ENCODE measurements around the gene LHX1.

The LHX1 gene

GRCh38 chr17:36940313-36941264, 3.3 kb downstream of the LHX1 start (continued):
- TF ChIP-seq ZNF18 (tag by site-specific recombination; IDR thresholded peaks at IDR 0.05): no peak
- TF ChIP-seq ZBTB6 (tag by site-specific recombination; IDR thresholded peaks at IDR 0.05): no peak
- no peak for TF ChIP-seq ZFP3 (tag by site-specific recombination; IDR thresholded peaks at IDR 0.05; ENCODE audit: low read depth)
- no peak for TF ChIP-seq ZNF223 (tag by site-specific recombination; IDR thresholded peaks at IDR 0.05)
- no peak for TF ChIP-seq ZNF140 (tag by site-specific recombination; IDR thresholded peaks at IDR 0.05)
- TF ChIP-seq ZNF280C (tag by site-specific recombination; IDR thresholded peaks at IDR 0.05): no peak
- TF ChIP-seq GFI1B (tag by site-specific recombination; IDR thresholded peaks at IDR 0.05): no peak
- no peak for TF ChIP-seq ZNF366 (tag by site-specific recombination; conservative IDR thresholded peaks at IDR 0.05)

- peaks cover 0 to 34% of the 10 kb centered on the region in 2 experiments; a peak in 1 of 3 replicates for H3K36me3 ChIP-seq (ENCODE audit: control insufficient read depth in 2 of 2, insufficient read depth in 1 of 2, low read length in 2 of 2)
- POLR2A ChIA-PET: no interaction called here
- CTCF ChIA-PET: interaction anchor here (0.6 kb wide), 1 partner anchor 313 kb away, joined by 3 read pairs; no protein-coding TSS in a partner anchor
- H3K4me3 ChIP-seq (ENCODE audit: low read depth, low read length): no peak overlapping the region
- 0 out of 2 replicates have a peak overlapping the region, but pooled peaks have one; percentile 2 for H3K27ac ChIP-seq (ENCODE audit: extremely low read depth, low read depth, low read length)
- TF ChIP-seq ZNF121 (tag by site-specific recombination; IDR thresholded peaks at IDR 0.05): no peak
- TF ChIP-seq SCRT2 (tag by site-specific recombination; IDR thresholded peaks at IDR 0.05): no peak
- TF ChIP-seq ZNF175 (tag by site-specific recombination; IDR thresholded peaks at IDR 0.05): no peak
- TF ChIP-seq KLF10 (tag by site-specific recombination; IDR thresholded peaks at IDR 0.05): no peak
- TF ChIP-seq ZSCAN5A (tag by site-specific recombination; IDR thresholded peaks at IDR 0.05): no peak
- no peak for TF ChIP-seq ZNF311 (tag by site-specific recombination; IDR thresholded peaks at IDR 0.05; ENCODE audit: borderline replicate concordance)
- no peak for TF ChIP-seq ZNF302 (tag by site-specific recombination; IDR thresholded peaks at IDR 0.05; ENCODE audit: low read depth)
- no peak for TF ChIP-seq MYNN (tag by site-specific recombination; IDR thresholded peaks at IDR 0.05; ENCODE audit: borderline replicate concordance)
- no peak for TF ChIP-seq ZNF768 (tag by site-specific recombination; IDR thresholded peaks at IDR 0.05)
- no peak for TF ChIP-seq ZNF830 (tag by site-specific recombination; IDR thresholded peaks at IDR 0.05; ENCODE audit: low read depth)
- H3K9me3 ChIP-seq (ENCODE audit: control insufficient read depth, insufficient read depth, low read depth, low read length): no peaks in the 10 kb centered on the region
- peaks cover 3% of the 10 kb centered on the region; the same call in 1 of the 2 replicates for H3K4me1 ChIP-seq (ENCODE audit: control insufficient read depth, insufficient read depth, low read length)
Measured at GRCh38 chr17:36941265-36942010, 4.2 kb downstream of the LHX1 start.

All from HEK293 (cell line).